Measurements from ENCODE around the gene ANKS1B.

Gene ANKS1B

DNA sequence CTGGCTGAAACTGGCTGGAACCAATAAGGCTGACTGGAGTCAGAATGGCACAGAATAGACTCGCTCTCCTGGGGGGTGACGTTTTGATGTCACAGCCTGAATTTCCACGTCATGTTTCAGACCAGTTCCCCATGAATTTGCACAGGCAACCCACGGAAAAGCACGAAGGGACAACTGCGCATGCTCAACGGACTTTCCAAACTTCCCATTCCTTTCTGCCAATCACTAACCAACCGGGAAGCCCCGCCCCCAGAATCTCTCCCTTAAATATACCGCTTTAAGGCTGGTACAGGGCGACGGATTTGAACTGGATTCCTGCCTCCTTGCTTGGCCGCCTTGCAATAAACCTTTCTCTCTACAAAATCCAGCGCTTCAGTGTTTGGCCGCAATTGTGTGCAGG, 904.9 kb downstream of the ANKS1B start:
- TF ChIP-seq CTCF (IDR thresholded peaks at IDR 0.05; ENCODE audit: control insufficient read depth, extremely low read depth, insufficient read depth), result no peak
- DNase-seq (ENCODE audit: low read depth), result no peak
- no peak overlapping the region for H3K4me3 ChIP-seq (ENCODE audit: low read depth, low read length)

DNA sequence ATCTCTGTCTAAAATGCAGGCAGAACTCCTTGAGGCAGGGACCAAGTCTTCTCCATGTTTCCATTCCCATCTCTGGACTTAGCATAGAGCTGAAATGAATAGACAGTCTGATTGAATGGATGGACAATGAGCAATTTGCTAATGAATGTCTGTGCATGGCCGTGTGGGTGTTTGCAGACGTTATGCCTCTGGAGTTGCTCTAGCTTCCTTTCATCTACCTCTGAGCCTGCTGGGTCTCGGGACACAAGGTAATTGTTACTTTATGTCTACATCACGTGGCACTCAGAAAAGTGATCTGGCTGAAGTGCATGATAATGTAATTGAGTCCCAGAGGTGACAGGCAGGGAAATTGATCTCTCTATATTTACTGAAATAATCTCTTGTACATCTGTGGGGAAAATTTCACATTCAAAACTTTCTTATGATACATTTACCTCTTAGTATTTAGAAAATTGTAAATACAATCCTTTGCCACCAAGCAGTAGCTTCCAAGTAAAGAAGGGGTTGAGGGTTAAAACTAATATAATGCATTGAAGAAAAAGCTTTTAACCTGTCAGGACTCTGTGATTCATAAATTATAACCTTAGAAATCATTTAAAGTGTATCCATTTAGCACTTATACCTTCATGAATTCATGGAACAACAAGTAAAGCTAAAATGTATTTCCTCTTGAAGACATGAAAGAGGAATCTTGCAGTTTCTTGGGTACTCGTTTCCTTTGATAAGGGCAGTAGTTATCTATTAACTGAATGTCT, 915.6 kb downstream of the ANKS1B start:
- TF ChIP-seq CTCF (IDR thresholded peaks at IDR 0.05; ENCODE audit: control insufficient read depth, extremely low read depth, insufficient read depth), result no peak
- no peak for DNase-seq (ENCODE audit: low read depth)
- H3K4me3 ChIP-seq (ENCODE audit: low read depth, low read length), result no peak overlapping the region

- H3K4me3 ChIP-seq (ENCODE audit: low read depth, low read length), result no peak overlapping the region
- TF ChIP-seq CTCF (IDR thresholded peaks at IDR 0.05; ENCODE audit: control insufficient read depth, extremely low read depth, insufficient read depth), result no peak
- DNase-seq (ENCODE audit: low read depth), result no peak
Measured at GRCh38 chr12:99067171-99067785, 917.5 kb downstream of the ANKS1B start.

DNA sequence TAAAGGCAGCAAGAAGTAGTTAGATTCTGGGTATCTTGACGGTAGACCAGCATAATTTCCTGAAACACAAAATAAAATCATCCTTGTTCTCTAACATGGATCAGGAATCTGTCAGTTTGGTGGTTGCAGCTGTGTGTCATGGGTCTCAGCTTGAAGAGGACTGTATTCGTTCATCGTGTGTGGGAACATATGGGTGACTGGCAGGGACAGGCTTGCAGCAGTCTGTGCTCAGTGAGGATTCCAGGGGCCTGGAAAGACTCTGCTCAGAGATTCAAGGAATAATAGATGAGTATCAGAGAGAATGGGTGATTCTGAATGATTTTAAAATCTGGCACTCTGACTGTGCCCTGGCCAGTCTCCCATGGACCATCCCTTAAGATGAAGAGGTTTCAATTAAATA, 918.0 kb downstream of the ANKS1B start:
- TF ChIP-seq CTCF (IDR thresholded peaks at IDR 0.05; ENCODE audit: control insufficient read depth, extremely low read depth, insufficient read depth), result no peak
- H3K4me3 ChIP-seq (ENCODE audit: low read depth, low read length), result no peak overlapping the region
- no peak for DNase-seq (ENCODE audit: low read depth)

GRCh38 chr12:99063182-99063581, 921.6 kb downstream of the ANKS1B start:
- TF ChIP-seq CTCF (IDR thresholded peaks at IDR 0.05; ENCODE audit: control insufficient read depth, extremely low read depth, insufficient read depth), result no peak
- DNase-seq (ENCODE audit: low read depth), result no peak
- H3K4me3 ChIP-seq (ENCODE audit: low read depth, low read length), result no peak overlapping the region

- TF ChIP-seq CTCF (IDR thresholded peaks at IDR 0.05; ENCODE audit: control insufficient read depth, extremely low read depth, insufficient read depth), result no peak
- DNase-seq (ENCODE audit: low read depth), result no peak
- H3K4me3 ChIP-seq (ENCODE audit: low read depth, low read length), result no peak overlapping the region
Measured at GRCh38 chr12:99059824-99060511, 924.8 kb downstream of the ANKS1B start.
